Mucosa of rectum (tissue), 2 donors: ENCODE data around the gene PLPPR5.

Source experiments
- H3K27ac ChIP-seq, 2 donors: one replicate each; pipeline ENCODE4 v1.7.0; 2013; ENCODE audit warnings: inconsistent platforms in 2 of 2, low read depth in 2 of 2, low read length in 2 of 2
- H3K27me3 ChIP-seq, 2 donors: one replicate each; pipeline ENCODE4 v1.7.0; 2013; ENCODE audit warnings: low read length in 2 of 2; ENCODE audit not compliant: control insufficient read depth in 2 of 2, insufficient read depth in 2 of 2
- H3K36me3 ChIP-seq, 2 donors: one replicate each; pipeline ENCODE4 v1.7.0; 2013; ENCODE audit warnings: low read length in 2 of 2; ENCODE audit not compliant: control insufficient read depth in 2 of 2, insufficient read depth in 2 of 2
- H3K4me1 ChIP-seq, 2 donors: one replicate each; pipeline ENCODE4 v1.7.0; 2013; ENCODE audit warnings: low read length in 2 of 2, mild to moderate bottlenecking in 1 of 2; ENCODE audit not compliant: control insufficient read depth in 2 of 2, insufficient read depth in 2 of 2
- H3K4me3 ChIP-seq, 2 donors: one replicate each; pipeline ENCODE4 v1.7.0; 2013; ENCODE audit warnings: low read length in 2 of 2
- H3K9ac ChIP-seq, 2 donors: one replicate each; pipeline ENCODE4 v1.7.0; 2013; ENCODE audit warnings: low read length in 2 of 2, low read depth in 1 of 2, mild to moderate bottlenecking in 1 of 2
- H3K9me3 ChIP-seq, 2 donors: one replicate each; pipeline ENCODE4 v1.7.0; 2013; ENCODE audit warnings: low read length in 2 of 2; ENCODE audit not compliant: control insufficient read depth in 2 of 2
- donor health status: healthy.
- donor health status: Normal muscosa, but diverticular disease.

PLPPR5 gene

GRCh38 chr1:98969798-98970490, 34.7 kb downstream of the PLPPR5 start:
- Histone ChIP-seq H3K27me3 (no peaks in the 10 kb centered on the region), H3K9me3 (no peaks in the 10 kb centered on the region), H3K36me3 (no peaks in the 10 kb centered on the region), H3K4me3 (no peak overlapping the region), H3K4me1 (no peaks in the 10 kb centered on the region), H3K27ac (no peak overlapping the region), H3K9ac (no peak overlapping the region)

- Histone ChIP-seq H3K4me1 (no peaks in the 10 kb centered on the region), H3K27me3 (no peaks in the 10 kb centered on the region), H3K36me3 (no peaks in the 10 kb centered on the region), H3K27ac (no peak overlapping the region), H3K9ac (no peak overlapping the region), H3K4me3 (no peak overlapping the region), H3K9me3 (no peaks in the 10 kb centered on the region)
These were observed 37.5 kb downstream of the PLPPR5 start for GRCh38 chr1:98967122-98967521.

- Histone ChIP-seq H3K9ac (no peak overlapping the region), H3K4me1 (no peaks in the 10 kb centered on the region), H3K4me3 (no peak overlapping the region), H3K36me3 (no peaks in the 10 kb centered on the region), H3K27me3 (no peaks in the 10 kb centered on the region), H3K27ac (no peak overlapping the region), H3K9me3 (no peaks in the 10 kb centered on the region)
These were observed 39.3 kb downstream of the PLPPR5 start for GRCh38 chr1:98965394-98965793.

GRCh38 chr1:98964198-98964597, 40.5 kb downstream of the PLPPR5 start:
- Histone ChIP-seq H3K9me3 (no peaks in the 10 kb centered on the region), H3K9ac (no peak overlapping the region), H3K4me3 (no peak overlapping the region), H3K27ac (no peak overlapping the region), H3K4me1 (no peaks in the 10 kb centered on the region), H3K36me3 (no peaks in the 10 kb centered on the region), H3K27me3 (no peaks in the 10 kb centered on the region)

GRCh38 chr1:98963064-98963758, 41.5 kb downstream of the PLPPR5 start:
- Histone ChIP-seq H3K9me3 (no peaks in the 10 kb centered on the region), H3K36me3 (no peaks in the 10 kb centered on the region), H3K27ac (no peak overlapping the region), H3K9ac (no peak overlapping the region), H3K4me3 (no peak overlapping the region), H3K27me3 (no peaks in the 10 kb centered on the region), H3K4me1 (no peaks in the 10 kb centered on the region)

GRCh38 chr1:98962156-98962555, 42.5 kb downstream of the PLPPR5 start:
- H3K4me3 ChIP-seq = no peak overlapping the region
- H3K4me1 ChIP-seq = no peaks in the 10 kb centered on the region
- no peaks in the 10 kb centered on the region for H3K27me3 ChIP-seq
- no peak overlapping the region for H3K27ac ChIP-seq
- H3K9me3 ChIP-seq = no peaks in the 10 kb centered on the region
- no peak overlapping the region for H3K9ac ChIP-seq
- no peaks in the 10 kb centered on the region for H3K36me3 ChIP-seq

- H3K4me3 ChIP-seq = no peak overlapping the region
- H3K4me1 ChIP-seq = no peaks in the 10 kb centered on the region
- no peaks in the 10 kb centered on the region for H3K36me3 ChIP-seq
- no peaks in the 10 kb centered on the region for H3K9me3 ChIP-seq
- no peak overlapping the region for H3K9ac ChIP-seq
- H3K27ac ChIP-seq = no peak overlapping the region
- H3K27me3 ChIP-seq = no peaks in the 10 kb centered on the region
These were observed 55.0 kb downstream of the PLPPR5 start for GRCh38 chr1:98949621-98950020.

- Histone ChIP-seq H3K27me3 (no peaks in the 10 kb centered on the region), H3K4me1 (no peaks in the 10 kb centered on the region), H3K4me3 (no peak overlapping the region), H3K9me3 (no peaks in the 10 kb centered on the region), H3K9ac (no peak overlapping the region), H3K36me3 (no peaks in the 10 kb centered on the region), H3K27ac (no peak overlapping the region)
These were observed 55.5 kb downstream of the PLPPR5 start for GRCh38 chr1:98949166-98949565.

GRCh38 chr1:98947071-98947470, 57.6 kb downstream of the PLPPR5 start:
- H3K4me3 ChIP-seq = no peak overlapping the region

GRCh38 chr1:98940722-98941079, 64.0 kb downstream of the PLPPR5 start:
- no peaks in the 10 kb centered on the region for H3K4me1 ChIP-seq
- H3K9ac ChIP-seq = no peak overlapping the region
- no peak overlapping the region for H3K27ac ChIP-seq
- H3K36me3 ChIP-seq = no peaks in the 10 kb centered on the region
- H3K9me3 ChIP-seq = no peaks in the 10 kb centered on the region
- H3K27me3 ChIP-seq = no peaks in the 10 kb centered on the region
- H3K4me3 ChIP-seq = no peak overlapping the region

More at GRCh38 chr1:98947071-98947470, 57.6 kb downstream of the PLPPR5 start:
- Histone ChIP-seq H3K9ac (no peak overlapping the region), H3K4me1 (no peaks in the 10 kb centered on the region), H3K27ac (no peak overlapping the region), H3K9me3 (no peaks in the 10 kb centered on the region), H3K36me3 (no peaks in the 10 kb centered on the region), H3K27me3 (no peaks in the 10 kb centered on the region)
